Esophagus mucosa (tissue), 1 donor: ENCODE data around the gene CTNND2. TPM values are rescaled to one million over a fixed set of nuclear protein-coding genes. Genes with fewer than 3 reads are reported as not detected.
A peak's percentile ranks its signal among the peaks of the same experiment; 100 is the strongest.

Experiments used
- ATAC-seq: fragments of 200-7000 bp; cut with Tn5 transposase; one replicate; pipeline ENCODE4 v1.9.1; 2020
- total RNA-seq: library from RNA; stranded (reverse); gene quantifications from one replicate; pipeline ENCODE4 v1.2.4, GENCODE V29; 2023
- donor health status: DM: yes; HTN: yes; CAD: no.

CTNND2 gene
- total RNA-seq, result not detected

DNA sequence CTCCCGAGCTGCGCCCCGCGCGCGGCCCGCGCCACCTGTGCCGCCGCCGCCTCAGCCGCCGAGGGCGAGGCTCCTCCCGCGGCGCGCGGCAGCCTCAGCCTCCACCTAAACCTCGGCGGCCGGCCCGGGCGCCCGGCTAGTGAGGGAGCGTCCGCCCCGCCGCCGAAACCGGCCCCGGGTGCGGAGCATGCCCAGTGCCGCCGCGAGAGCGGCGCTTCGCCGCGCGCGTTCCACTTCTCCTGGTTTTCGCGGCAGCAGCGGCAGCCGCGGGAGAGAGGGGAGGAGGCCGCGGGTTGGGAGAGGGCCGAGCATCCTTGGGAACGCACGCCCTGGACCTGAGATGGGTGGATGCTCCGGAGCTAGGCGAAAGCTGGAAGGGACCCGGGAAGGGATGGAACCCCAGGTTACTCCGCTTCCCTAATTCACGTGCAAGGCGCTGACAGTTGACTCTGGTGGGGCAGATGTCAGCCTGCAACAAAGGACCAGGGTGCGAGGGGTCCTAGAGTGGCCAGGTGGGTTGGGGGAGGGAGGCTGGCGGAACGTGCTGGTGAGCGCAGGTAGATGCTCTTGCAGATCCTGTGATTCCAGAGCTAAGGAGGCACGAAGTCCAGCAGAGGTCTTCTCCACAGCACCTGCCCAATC lies at the start of gene CTNND2:
Gene CTNND2, minus strand, starts transcription at position 182 of the 642 bp plus-strand sequence. CDS start 593 bp downstream, outside the sequence.
- ATAC-seq, result peak; percentile 25

DNA sequence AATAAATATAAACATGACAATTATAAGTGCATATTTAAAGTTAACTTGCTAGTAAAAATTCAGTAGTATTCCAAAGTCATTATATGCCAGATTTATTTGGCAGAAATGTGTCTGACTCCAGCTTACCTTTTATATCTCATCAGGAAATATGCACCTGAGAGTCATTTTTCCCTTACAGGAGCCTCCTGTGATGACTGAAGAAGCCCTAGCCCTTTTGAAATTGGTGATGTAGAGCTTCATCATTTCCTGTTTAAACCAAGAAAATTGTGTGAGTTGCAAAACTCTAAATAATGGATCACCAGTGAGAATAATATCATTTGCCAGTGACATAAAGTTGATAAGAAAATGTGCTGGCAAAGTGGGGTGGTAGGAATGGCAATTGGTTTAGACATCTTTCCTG lies 42.1 kb upstream of the CTNND2 start:
- no peak for ATAC-seq

GRCh38 chr5:11941566-11941965 lies 37.3 kb upstream of the CTNND2 start:
- ATAC-seq, result no peak

DNA sequence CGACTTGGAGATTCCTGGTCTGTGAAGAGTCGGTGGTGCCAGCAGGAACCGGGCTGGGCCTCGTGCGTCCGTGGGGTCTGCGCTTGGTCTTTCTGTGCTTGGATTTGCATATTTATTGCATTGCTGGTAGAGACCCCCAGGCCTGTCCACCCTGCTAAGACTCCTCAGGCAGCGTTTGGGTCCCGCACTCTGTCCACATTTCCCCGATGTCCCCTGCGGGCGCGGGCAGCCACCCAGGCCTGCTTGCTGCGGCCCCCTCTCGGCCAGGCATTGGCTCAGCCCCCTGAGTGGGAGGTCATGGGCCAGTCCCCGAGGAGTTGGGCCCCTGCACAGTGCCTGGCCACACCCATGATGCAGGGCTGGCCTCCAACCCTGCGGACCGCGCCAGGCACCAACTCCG lies 27.4 kb upstream of the CTNND2 start:
- no peak for ATAC-seq

DNA sequence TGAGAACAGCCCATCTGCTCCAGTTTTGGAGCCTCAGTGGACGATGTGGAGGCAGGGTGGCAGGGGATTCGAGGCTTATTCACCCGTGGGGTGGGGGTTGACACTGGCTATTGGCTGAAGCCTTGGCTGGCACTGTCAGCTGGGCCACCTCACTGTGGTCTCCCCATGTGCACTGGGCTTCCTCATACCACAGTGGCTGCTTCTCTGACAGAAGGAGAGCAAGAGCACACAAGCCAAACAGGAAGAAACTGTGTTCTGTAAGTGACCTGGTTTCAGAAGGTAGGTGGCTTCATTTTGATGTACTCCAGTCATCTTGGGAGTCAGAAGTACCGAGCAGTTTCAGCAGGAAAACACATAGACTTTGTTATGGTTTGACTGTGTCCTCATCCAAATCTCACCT lies 24.7 kb upstream of the CTNND2 start:
- ATAC-seq, result no peak

DNA sequence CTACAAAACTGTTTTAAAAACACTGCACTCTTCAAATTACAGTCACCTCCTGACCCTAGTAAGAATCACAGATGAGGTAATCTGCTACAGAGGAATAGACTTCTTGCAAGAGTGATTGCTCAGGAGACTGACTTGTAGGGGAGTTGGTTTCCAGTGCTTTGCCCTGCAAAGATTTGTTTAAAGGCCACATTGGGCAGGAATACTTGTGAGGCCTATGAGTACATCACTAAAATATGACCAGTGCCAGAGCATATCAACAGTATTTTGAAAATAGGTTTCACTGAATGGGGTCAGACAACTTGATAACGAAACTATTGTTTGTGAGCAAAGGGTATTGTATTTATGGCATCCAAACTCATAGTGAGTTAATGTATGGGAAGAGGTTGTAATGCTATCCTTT lies 21.5 kb upstream of the CTNND2 start:
- ATAC-seq, result no peak

GRCh38 chr5:11922394-11922793 lies 18.1 kb upstream of the CTNND2 start:
- ATAC-seq, result no peak

GRCh38 chr5:11918463-11919045 lies 14.3 kb upstream of the CTNND2 start:
- no peak for ATAC-seq

DNA sequence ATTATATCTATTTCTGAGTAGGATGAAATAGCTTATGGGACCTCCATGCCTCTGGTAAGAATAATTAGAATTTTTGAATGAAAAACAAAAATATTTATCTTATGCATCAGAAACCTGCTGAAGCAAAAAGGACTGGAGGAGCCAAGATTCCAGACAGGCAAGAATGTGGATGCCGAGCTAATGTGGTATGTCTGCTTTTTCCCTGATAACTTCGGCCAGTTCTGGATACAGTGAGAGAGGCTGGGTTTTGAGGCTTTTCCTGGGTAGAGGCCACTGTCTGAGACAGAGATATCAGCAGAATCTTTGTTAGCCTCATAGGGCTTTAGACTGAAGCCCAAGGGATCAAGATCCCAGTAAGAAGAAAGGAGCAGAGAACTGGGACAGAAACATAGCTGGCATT lies 5.2 kb upstream of the CTNND2 start:
- no peak for ATAC-seq

DNA sequence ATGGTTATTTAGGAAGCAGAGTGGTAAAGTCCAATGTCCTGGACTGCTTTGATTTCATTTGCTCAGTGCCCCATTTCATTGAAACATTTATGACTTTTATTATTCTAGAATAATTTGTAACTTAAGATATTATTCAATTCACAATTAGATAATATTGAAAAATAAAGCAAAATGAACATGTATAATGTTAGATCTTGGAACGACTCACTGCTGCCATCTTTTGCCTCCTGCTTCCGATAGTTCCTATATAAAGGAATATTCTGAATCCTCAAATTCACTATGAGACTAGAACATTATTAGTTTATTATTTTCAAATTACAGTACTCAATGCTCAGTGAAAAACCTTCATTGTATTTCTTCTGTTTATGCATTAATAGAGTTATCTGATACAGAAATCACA lies 2.3 kb upstream of the CTNND2 start:
- ATAC-seq, result no peak

DNA sequence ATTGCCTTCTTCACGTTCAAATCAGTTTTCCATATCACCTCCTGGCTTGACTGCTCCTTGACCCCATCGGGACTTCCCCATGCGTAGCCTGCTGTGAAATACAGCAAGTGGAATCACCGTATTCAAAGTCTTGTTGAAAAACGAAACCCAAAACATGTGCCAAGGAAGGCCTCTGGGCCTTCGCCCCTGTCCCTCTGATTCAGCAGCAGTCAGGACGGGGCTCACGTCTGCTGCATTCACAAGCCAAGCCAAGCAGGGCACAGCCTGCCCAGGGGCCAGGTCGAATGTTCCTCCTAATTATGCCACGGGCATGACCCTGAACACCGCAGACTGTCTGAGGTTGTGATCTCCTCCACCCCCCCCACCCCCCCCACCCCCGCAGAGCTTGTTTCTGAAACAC lies 960 bp upstream of the CTNND2 start:
- ATAC-seq, result no peak

- ATAC-seq, result no peak
Observed at GRCh38 chr5:11903614-11904264, 507 bp downstream of the CTNND2 start.

GRCh38 chr5:11903121-11903613 lies 1.1 kb downstream of the CTNND2 start:
- no peak for ATAC-seq

GRCh38 chr5:11902201-11902619 lies 2.0 kb downstream of the CTNND2 start:
- ATAC-seq, result no peak

- no peak for ATAC-seq
Observed at GRCh38 chr5:11898787-11899186, 5.5 kb downstream of the CTNND2 start.

GRCh38 chr5:11897781-11898180 lies 6.5 kb downstream of the CTNND2 start:
- ATAC-seq, result no peak

DNA sequence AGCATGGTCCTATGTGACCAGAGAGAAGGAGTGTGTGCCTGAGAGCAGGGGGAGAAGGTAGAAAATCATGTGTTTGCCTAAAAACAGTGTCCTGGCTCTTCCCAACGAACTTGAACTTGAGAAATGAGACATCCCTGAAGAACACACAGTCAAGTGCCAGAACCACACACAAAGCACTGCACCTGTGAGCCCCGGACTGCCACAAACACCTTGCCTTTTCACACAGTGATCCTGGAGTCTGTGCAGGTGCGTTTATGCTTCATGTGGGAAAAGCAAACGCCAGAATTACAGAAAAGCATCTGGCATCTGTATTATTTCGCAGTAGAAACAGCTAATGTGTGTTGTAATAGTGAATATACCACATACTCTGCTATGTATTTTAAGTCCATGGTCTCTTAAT lies 9.3 kb downstream of the CTNND2 start:
- no peak for ATAC-seq

DNA sequence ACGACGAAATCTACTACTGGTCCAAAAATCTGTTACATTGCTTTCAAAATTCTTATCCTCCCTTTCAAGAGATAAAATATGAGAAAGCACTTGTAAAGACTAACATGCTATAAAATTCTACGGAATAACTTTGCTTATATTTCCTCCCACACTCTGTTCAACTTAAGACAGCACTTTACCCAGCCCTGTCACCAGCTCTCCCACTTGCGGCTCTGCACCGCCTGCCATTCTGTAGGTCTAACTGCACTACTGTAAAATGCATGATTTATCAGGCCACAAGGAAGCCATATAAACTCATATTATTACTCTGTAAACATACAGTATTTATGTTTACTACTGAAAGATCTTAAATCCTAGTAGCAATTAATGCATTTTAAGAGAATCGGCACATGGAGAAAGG lies 11.4 kb downstream of the CTNND2 start:
- ATAC-seq, result no peak

GRCh38 chr5:11890777-11891176 lies 13.5 kb downstream of the CTNND2 start:
- ATAC-seq, result no peak

- no peak for ATAC-seq
Observed at GRCh38 chr5:11888221-11888620, 16.0 kb downstream of the CTNND2 start.

- no peak for ATAC-seq
Observed at GRCh38 chr5:11878814-11879213, 25.4 kb downstream of the CTNND2 start.

DNA sequence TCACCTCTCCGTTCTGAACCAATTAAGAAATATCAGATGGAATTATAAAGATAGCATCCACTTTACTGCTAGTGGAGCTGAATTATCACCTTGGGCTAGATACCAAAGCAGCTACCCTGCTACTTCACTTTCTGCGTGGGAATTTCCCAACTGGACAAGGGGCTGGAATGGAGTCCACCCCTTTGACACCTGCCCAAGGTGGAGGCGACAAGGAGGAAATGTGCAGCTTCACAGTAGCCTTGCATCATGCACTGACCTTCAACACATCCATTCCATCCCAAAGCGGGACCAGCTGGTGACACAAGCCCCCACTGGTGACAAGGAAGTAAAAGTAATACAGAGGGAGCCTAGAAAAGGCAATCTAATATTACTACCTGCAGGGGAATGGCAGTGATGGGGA lies 30.7 kb downstream of the CTNND2 start:
- no peak for ATAC-seq

- ATAC-seq, result no peak
Observed at GRCh38 chr5:11869203-11869602, 35.0 kb downstream of the CTNND2 start.

DNA sequence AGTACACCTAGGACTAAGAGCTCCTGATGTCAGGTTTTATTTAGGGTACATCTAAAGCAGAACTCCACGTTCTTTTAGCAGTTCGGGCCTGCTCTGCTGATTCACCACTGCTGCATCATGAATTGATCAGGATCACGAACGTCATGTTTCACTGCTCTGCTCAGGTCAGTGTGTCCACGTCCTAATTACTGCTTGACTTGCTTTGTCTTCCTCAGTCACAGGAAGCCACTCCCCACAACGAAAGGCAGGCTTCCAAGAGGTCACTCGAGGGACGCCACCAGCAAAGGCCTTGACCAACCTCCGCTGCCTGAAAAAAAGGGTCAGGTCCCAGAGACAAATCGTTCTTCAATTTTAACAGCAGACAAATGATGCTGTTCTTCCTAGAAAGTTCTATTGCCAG lies 40.3 kb downstream of the CTNND2 start:
- ATAC-seq, result no peak
